Transverse colon (tissue), 3 donors: ENCODE data around the gene PIEZO1.

Experiments used
- EP300 ChIP-seq: sonication (generic); formaldehyde crosslinking; IDR thresholded peaks from one replicate; pipeline ENCODE4 v1.6.1; 2017; ENCODE audit warnings: antibody characterized with exemption, low read depth
- POLR2A ChIP-seq: fragments of 450-650 bp; IDR thresholded peaks from one replicate; pipeline ENCODE4 v1.6.1; 2016; ENCODE audit warnings: antibody characterized with exemption, mild to moderate bottlenecking, moderate library complexity
- TF ChIP-seq, protein P1 (sequence below), 5 experiments: fragments of 200-600 bp in 3 of 5; fragments of 450-650 bp in 2 of 5; sonication (generic) in 3 of 5; IDR thresholded peaks; 1 replicate in 2 of 5; 2 replicates in 3 of 5; pipeline ENCODE4 v1.5.1; 2016 to 2017; ENCODE audit warnings: antibody characterized with exemption in 5 of 5, inconsistent platforms in 3 of 5, mild to moderate bottlenecking in 2 of 5, moderate library complexity in 1 of 5

DNA sequence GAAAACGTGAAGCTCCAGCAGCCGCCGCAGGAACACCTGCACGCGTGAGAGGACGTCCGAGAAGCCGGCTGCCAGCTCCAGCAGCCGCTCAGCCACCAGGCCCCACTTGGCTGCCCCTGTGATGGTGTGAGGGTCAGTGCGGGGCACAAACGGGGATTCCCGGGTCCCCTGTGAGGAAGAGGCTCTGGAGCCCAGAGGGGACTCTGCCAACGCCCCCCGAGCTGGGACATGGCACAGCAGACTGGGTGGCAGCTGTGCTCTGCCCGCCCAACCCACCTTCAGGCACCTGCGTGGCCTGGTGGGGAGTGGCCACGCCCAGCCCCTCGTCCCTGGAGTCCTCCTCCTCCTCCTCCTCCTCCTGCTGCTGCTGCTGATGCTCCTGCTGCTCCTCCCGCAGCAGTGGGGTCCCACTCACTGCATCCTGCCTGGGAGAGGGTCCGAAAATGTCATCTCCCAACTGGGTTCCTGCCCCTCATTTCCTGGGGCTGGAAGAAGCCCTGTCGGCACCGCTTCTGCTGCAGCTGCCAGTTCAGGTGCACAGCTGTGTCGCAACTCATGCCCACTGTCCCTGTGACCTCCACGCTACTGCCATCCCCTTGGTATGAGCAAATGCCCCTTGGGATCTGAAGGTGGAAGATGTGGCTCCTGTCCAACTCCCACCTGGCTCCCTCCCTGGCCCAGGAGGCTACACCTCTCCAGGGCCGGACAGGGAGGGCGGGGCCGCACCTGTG, 51.2 kb downstream of the PIEZO1 start:
- TF ChIP-seq, protein P1, sequence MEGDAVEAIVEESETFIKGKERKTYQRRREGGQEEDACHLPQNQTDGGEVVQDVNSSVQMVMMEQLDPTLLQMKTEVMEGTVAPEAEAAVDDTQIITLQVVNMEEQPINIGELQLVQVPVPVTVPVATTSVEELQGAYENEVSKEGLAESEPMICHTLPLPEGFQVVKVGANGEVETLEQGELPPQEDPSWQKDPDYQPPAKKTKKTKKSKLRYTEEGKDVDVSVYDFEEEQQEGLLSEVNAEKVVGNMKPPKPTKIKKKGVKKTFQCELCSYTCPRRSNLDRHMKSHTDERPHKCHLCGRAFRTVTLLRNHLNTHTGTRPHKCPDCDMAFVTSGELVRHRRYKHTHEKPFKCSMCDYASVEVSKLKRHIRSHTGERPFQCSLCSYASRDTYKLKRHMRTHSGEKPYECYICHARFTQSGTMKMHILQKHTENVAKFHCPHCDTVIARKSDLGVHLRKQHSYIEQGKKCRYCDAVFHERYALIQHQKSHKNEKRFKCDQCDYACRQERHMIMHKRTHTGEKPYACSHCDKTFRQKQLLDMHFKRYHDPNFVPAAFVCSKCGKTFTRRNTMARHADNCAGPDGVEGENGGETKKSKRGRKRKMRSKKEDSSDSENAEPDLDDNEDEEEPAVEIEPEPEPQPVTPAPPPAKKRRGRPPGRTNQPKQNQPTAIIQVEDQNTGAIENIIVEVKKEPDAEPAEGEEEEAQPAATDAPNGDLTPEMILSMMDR (IDR thresholded peaks at IDR 0.05): no peak
- TF ChIP-seq POLR2A (no peak), EP300 (no peak)
